Ovary (tissue), 3 donors: Measurements from ENCODE around the gene ITM2A.

Experiments
- EP300 ChIP-seq: sonication (generic); formaldehyde crosslinking; IDR thresholded peaks from one replicate; pipeline ENCODE4 v1.6.1; 2017; ENCODE audit warnings: antibody characterized with exemption
- TF ChIP-seq, protein P1 (sequence below), 3 donors: fragments of 450-650 bp in 2 of 3; fragments of 200-600 bp in 1 of 3; IDR thresholded peaks; one replicate each; pipeline versions ENCODE4 v1.5.1 to v1.8.0; 2016 to 2022; ENCODE audit warnings: antibody characterized with exemption in 3 of 3, mild to moderate bottlenecking in 1 of 3
- donor health status: DM: no; HTN: no; CAD: no.

DNA sequence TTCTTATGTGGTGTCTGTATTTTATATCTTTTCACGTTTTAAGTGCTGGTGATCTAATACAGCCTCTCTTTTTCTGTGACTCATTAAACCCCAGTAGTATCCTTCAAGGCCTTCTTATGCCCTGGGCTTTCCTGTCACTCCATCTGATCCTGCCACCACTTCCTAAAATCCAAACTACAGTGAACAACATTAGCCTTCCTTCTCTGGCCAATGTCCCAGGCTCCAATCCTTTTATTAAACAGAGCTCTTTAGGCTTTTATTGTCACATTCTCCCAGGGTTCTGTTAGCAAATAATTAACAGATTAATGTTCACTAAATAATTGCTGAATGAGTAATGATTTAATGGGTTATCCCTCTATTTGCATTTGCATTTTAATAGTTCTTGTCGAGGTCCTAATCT lies 47.9 kb upstream of the ITM2A start:
- TF ChIP-seq, protein P1, sequence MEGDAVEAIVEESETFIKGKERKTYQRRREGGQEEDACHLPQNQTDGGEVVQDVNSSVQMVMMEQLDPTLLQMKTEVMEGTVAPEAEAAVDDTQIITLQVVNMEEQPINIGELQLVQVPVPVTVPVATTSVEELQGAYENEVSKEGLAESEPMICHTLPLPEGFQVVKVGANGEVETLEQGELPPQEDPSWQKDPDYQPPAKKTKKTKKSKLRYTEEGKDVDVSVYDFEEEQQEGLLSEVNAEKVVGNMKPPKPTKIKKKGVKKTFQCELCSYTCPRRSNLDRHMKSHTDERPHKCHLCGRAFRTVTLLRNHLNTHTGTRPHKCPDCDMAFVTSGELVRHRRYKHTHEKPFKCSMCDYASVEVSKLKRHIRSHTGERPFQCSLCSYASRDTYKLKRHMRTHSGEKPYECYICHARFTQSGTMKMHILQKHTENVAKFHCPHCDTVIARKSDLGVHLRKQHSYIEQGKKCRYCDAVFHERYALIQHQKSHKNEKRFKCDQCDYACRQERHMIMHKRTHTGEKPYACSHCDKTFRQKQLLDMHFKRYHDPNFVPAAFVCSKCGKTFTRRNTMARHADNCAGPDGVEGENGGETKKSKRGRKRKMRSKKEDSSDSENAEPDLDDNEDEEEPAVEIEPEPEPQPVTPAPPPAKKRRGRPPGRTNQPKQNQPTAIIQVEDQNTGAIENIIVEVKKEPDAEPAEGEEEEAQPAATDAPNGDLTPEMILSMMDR (IDR thresholded peaks at IDR 0.05): no peak
- no peak for TF ChIP-seq EP300
